Smooth muscle cell of the brain vasculature (primary cell): Measurements from ENCODE around the gene VAPB.

Experiments
- DNase-seq: peaks from one replicate; pipeline ENCODE4 v3.0.0-alpha.2; 2012; ENCODE audit warnings: low read depth, low spot score

The VAPB gene

GRCh38 chr20:58481481-58482021 is 92.5 kb downstream of the VAPB start:
- peak; percentile 29 for DNase-seq

- DNase-seq = peak; percentile 7
These were observed 93.4 kb downstream of the VAPB start for GRCh38 chr20:58482416-58482815.

DNA sequence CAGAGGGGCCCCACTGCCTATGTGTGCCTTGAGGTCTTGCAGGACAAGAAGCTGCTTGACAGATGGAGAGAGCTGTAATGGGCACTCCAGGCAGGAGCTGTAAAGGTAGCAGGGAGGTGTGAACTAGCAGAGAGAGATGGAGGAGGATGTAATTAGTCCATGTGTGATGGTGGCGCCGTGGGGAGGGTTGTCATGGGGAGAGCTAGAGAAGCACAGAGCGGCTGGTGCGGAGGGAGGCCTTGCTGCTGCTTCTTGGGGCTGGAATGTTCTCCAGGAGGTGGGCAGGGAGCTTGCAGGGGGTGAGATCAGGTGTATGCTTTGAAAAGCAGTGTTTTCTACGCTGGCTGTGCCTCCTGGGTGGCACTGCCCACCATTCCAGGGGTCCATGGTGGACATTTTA is 94.0 kb downstream of the VAPB start:
- no peak for DNase-seq

GRCh38 chr20:58483470-58483869 is 94.4 kb downstream of the VAPB start:
- DNase-seq = no peak

DNA sequence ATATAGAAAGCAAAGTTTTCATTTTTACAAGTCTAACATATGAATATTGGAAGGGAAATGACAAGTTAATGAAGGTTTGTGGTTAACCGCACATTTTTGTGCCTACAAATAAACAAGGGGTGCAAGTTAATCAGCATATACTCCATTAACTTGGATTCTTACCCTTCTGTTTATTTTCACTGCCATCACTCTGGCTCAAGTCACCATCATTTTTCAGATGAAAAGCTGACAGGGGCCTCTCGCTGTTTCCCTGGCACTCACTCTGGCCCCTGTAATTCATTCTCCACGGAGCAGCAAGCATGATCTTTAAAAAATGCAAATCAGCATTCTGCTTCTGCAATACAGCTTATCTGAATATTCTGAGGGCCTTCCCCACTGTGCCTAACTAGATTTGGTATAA is 96.4 kb downstream of the VAPB start:
- no peak for DNase-seq

DNA sequence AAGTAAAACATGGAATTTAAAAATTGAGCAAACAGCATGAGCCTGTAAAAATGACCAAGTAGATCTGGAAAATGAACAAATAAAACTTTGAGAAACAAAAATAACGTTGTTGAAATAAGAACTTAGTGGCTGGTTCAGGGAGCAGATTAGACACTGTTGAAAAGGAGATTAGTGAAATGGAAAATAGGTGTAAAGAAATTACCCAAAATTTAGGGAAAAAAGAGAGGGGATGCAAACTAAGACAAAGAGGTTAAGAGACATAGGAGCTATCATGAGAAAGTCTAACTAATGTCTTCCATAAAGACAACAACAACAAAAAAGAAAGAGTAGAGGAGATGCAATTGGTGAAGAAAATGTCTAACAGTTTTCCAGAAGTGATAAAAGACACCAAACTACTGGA is 97.2 kb downstream of the VAPB start:
- no peak for DNase-seq

GRCh38 chr20:58492074-58492718 is 103.2 kb downstream of the VAPB start:
- no peak for DNase-seq

- DNase-seq = no peak
These were observed 103.9 kb downstream of the VAPB start for GRCh38 chr20:58492795-58493524.

DNA sequence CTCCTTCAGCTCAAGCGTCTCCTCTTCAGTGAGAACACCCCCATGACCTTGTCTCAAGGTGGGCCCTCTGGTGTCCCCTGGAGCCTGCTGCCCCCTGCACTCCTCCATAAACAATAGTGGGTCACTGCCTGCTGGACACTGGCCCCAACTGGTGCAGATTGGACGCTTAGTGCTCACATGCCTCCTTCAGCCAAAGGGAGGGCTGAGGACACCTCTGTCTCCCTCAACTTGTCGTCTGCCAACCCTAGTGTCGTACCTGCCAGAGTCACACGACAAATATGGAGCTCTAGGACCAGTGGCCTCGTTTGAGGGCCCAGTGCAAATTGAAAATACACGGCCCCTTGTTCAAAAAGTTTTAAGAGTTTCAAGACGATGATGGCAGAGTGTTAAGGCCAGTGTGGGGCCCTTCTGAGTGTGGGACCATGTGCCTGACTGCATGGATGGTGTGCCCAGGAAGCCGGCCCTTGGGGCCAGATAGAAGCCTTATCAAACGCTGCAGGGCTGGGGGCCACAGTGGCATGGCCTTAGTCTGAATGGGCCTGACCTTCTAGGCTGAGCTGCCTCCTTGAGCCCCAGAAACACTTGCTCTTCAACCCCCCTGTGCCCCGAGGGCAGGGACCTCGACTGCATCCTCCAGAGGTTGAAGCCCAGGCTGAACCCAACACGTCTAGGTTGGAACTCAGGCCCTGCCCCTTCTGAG is 106.0 kb downstream of the VAPB start:
- DNase-seq = no peak

DNA sequence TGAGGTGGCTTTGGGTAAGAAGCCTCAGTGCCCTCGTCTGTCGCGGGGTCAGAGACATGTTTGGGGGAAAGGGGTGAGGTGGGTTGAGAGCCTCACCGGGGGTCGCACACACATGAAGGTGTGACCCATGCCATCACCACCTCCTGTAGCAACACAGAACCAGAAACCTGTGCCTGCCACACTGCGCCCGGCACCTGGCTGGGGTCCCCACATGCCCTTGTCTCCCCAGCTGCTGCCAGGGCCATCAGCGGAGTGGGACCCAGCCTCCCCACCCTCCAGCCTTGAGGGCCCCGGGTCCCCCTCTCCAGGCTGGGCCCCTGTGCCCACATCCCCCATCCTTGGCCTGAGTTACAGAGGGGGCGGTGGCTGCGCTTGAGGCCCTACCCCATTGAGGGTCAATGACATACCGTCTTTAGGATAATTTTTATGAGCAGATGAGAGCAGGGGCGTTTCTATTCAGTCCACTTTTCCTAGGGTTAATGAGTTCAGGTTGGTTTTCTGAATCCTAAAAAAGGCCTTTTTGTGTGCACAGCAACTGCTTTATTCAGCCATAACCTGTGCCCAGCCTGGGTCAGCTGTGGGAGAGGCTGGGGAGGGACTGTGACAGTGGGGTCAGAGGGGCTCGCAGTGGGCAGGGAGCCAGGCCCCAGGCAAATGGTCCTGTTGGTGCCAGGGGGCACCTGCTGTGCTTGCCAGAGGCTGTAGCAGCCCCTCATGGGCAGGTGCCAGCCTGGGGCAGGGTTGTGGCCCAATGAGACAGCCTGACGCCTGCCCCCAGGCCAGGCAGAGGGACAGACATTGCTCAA is 106.8 kb downstream of the VAPB start:
- no peak for DNase-seq

DNA sequence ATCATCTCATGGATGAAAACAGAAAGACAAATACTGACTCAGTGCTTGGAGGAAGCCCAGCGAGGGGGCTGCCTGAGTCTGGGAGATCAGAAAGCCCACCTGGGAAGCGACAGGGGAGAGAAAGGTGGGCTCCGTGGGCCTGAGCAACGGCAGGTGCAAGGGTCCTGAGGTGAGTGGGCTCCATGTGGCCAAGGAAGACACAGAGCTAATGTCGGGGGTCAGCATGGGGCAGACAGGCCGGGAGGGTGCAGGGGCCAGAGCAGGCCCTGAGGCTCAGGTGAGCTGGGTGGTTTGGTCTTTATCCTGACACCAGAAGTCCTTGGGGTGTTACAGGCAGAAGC is 107.4 kb downstream of the VAPB start:
- DNase-seq = no peak

DNA sequence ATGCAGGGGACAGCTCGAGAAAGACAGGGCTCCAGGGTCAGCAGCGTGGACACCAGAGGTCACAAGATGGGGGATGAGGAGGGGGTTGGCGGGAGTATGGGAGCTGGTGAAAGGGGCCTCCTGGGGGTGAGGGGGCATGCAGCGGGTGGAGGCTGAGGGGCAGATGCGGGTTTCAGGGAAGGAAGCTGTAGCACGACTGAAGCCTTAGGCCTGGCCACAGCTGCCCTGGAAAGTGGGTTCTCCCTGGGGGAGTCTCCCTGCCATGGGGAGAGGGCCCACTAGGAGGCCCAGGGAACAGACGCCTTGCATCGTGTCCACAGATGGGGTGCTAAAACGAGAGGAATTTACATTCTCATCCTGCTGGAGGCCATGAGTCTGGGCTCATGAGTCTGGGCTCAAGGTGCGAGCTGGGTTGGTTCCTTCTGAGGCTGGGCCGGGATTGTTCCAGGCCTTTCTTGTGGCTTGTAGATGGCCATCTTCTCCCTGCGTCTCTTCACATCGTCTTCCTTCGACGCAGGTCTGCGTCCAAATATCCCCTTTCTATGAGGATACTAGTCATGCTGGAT is 108.1 kb downstream of the VAPB start:
- DNase-seq = no peak

GRCh38 chr20:58497724-58498469 is 108.9 kb downstream of the VAPB start:
- DNase-seq = no peak

DNA sequence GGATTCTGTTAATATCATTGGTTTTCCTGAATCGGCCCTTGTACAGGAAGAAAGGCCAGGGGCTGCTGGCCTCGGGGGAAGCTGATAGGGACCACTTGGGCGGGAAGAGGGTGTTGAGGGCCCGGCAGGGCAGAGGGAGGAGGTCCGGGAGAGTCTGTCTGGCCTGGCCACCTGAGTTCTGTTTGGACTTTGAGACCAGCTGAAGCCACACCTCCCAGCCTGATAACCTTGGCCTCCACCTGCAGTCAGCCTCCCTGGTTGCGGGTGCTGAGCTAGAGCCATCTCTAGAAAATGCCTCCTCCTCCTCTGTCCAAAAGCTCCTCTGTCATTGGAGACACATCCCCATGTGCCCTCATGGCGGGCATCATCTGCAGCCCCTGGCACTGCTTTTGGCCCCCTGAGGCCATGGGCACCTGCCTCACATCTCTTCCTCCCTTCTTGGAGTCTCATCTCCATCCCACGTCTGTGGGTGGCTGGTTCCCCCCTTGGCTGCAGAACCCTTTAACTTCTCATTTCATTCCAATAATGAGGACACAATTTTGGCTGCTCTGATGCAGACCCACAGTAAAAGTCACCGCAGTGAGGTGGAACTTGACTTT is 109.5 kb downstream of the VAPB start:
- DNase-seq = no peak

DNA sequence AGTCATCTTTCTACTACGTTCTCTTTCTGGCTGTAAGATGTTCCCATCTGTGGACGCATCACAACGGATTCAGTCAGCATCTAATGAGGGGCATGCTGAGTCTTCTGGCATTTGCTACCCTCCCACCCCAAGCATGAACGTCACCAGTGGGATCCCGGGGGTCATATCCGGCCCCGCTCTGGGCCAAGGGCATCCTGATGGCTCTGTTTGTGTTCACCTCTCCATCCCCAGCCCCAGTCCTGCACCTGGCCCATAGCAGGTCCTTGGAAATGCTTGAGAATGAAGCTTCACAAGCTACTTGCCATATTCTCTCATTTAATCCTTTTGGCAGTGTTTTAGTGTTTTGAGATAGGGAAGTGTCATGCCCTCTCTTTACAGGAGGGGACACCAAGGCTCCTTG is 111.2 kb downstream of the VAPB start:
- no peak for DNase-seq
